Measurements from ENCODE around the gene GYPC.

GYPC gene

GRCh38 chr2:126650994-126651393 lies 5.0 kb upstream of the GYPC start:
- no peak for DNase-seq (ENCODE audit: low read depth in 2 of 2)

GRCh38 chr2:126652323-126652891 lies 3.6 kb upstream of the GYPC start:
- no peak for DNase-seq (ENCODE audit: low read depth in 2 of 2)

DNA sequence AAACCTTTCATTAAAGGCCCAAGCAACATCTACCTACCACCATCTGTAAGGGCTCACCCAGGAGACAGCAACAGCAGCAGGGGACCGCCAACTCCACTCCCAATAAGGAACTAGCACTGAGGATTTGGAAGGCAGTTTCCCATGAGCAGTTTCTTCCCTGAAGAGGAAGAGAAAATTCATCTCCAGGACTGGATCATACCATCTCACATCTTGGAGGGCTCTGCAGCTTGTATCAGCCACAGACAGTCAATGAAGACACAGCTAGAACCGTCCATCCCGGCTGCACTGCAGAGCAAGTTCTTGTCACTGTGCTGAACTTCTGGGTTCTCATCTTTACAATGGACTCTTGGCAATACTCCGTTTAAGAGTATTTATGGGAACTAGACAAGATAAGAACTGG lies 2.8 kb upstream of the GYPC start:
- DNase-seq (ENCODE audit: low read depth in 2 of 2) = no peak

GRCh38 chr2:126653761-126654160 lies 2.2 kb upstream of the GYPC start:
- no peak for DNase-seq (ENCODE audit: low read depth in 2 of 2)

DNA sequence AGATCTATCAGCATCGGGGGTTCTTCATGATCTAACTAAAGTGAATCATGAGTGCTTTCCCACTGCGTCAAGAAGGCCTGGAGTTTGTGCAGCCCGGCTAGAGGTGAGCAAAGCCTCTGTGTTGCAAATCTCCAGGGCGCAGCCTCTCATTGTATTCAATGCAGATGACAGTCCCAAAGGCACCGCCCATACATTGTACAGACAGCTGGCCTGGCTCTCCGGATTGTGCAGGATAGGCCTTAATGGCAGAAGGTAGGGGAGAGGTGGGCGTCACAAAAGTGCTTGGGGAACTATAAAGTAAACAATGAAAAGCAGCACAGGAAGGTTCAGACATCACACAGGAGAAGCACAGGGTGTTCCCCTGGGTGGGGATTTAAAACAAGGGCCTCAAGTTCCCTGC lies 907 bp upstream of the GYPC start:
- DNase-seq (ENCODE audit: low read depth in 2 of 2) = no peak

GRCh38 chr2:126656431-126657147 lies 631 bp downstream of the GYPC start:
- DNase-seq (ENCODE audit: low read depth in 2 of 2) = peak in 1 of 2 donors; percentile 40

DNA sequence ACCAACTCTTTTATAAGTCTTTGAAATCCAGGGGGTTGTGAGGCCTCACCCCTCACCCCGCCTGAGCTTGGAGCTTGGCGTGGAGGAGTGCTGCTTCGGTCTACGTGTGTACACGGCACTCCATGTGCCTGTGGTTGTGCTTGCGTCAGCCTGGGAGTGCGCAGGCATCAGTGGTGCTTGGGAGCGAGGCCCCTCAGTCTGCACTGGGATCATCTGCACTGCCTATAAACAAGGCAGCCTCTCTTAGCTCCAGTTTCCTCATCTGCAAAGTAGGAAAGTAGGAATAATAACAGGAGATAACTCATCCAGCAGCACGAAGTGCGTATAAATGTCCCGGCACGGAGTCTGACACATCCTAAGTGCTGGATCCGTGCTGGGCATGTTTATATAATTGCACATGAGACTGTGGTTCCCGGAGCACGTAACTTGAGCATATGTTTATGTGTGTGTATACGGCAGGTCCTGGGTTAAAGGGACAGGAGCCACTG lies 1.2 kb downstream of the GYPC start:
- peak; percentile 39 to 43 for DNase-seq (ENCODE audit: low read depth in 2 of 2)

GRCh38 chr2:126657636-126658318 lies 1.8 kb downstream of the GYPC start:
- DNase-seq (ENCODE audit: low read depth in 2 of 2) = peak; percentile 46 to 62

GRCh38 chr2:126658319-126658904 lies 2.5 kb downstream of the GYPC start:
- no peak for DNase-seq (ENCODE audit: low read depth in 2 of 2)

- DNase-seq (ENCODE audit: low read depth in 2 of 2) = peak; percentile 42 to 46
Observed at GRCh38 chr2:126658905-126659561, 3.1 kb downstream of the GYPC start.

DNA sequence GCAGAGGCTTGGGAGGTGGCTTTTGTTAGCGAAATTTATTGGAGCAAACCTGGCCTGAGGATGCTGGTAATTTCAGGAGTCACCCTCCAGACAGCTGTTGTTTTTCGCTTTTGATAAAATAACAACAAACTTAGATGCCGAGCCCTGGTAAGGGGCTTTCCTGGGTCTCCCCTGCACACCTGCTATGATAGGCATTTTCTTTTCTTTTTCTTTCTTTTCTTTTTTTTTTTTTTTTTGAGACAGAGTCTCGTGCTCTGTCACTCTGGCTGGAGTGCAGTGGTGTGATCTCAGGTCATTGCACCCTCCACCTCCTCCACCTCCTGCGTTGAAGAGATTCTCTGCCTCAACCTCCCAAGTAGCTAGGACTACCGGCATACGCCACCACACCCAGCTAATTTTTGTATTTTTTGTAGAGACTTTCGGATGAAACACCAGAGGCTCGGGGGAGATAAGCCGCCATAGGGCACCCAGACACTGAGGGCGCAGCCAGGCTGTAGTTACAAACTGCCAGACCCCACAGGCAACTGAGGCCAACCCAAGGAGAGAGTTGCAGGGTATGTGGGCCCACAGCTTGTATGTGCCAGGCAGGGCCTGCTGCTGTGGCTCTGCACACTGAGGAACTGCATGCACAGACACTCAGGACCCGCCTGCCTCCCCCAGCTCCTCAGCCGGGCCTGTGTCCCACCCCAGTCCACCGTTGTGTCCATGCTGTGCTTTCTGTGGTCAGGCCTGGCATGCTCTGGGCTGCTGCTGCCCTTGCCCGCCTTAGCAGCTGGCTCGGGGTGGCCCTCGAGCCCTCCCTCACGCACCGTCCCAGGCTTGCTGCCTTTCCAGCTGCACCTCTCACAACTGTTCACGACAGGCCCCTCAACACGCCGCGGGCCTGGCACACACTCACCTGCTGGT lies 3.9 kb downstream of the GYPC start:
- DNase-seq (ENCODE audit: low read depth in 2 of 2) = no peak

DNA sequence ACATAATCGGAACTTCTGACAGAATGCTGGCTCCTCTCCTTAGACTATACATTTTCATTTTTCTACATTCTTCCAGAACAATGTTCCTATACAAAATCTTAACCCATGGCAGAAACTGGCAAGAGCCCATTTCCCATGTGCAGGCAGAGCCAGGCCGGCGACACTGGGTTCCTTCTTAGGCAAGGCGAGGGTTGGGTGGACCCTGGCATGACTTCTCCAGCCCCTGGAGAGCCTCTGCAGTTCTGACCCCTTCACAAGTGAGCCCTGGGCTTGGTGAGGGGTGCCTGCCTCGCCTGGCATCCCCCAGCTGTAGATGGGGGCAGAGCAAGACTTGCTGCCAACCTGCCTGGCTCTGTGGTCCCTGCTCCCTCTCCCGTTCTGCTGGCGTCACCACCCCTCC lies 5.0 kb downstream of the GYPC start:
- no peak for DNase-seq (ENCODE audit: low read depth in 2 of 2)

GRCh38 chr2:126661702-126662500 lies 5.9 kb downstream of the GYPC start:
- no peak for DNase-seq (ENCODE audit: low read depth in 2 of 2)

- DNase-seq (ENCODE audit: low read depth in 2 of 2) = no peak
Observed at GRCh38 chr2:126662621-126663020, 6.7 kb downstream of the GYPC start.

GRCh38 chr2:126663184-126663963 lies 7.4 kb downstream of the GYPC start:
- no peak for DNase-seq (ENCODE audit: low read depth in 2 of 2)

GRCh38 chr2:126664234-126664633 lies 8.3 kb downstream of the GYPC start:
- DNase-seq (ENCODE audit: low read depth in 2 of 2) = no peak

GRCh38 chr2:126664639-126665038 lies 8.7 kb downstream of the GYPC start:
- no peak for DNase-seq (ENCODE audit: low read depth in 2 of 2)

DNA sequence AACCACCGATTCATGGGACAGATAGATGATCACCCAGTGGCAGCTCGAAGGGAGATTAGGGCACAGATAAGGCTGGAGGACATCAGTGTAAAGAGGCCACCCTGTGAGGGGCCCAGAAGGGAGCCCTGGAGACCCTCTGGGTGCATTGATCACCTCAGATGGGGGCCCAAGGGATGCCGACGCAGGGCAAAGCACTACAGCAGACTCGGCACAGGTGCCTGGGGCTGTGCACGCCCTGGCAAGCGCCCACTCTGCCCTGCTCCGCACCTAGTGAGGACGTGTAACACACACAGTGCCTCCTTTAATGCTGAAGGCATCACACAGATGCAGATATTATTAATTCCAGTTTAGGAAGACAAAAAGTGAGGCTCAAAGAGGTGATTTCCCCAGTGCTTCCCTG lies 9.5 kb downstream of the GYPC start:
- no peak for DNase-seq (ENCODE audit: low read depth in 2 of 2)

DNA sequence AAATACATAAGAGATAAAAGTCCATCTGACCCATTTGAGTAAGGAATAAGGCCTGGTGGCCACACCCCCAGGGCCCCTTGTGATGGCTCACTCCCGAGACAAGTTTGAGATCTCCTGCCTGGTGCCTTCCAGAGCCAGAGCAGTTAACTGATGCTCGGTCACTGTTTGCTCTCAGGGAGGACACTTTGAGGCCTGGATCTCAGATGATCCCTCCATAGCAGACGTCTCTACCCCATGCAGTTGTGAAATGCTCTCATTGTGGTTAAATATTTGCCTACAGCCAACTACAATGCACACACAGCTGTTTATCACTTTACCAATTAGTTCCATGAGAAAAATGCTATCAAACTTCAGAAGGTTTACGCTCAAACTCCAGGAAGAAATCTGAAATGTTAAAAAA lies 12.3 kb downstream of the GYPC start:
- DNase-seq (ENCODE audit: low read depth in 2 of 2) = no peak

All from stimulated activated CD4-positive, alpha-beta T cell treated with anti-CD3 and anti-CD28 coated beads, Interleukin-4, amount 100 ng/mL, for 48 hours (primary cell).